ENCODE results near the gene FOS.
"Not testable (repeated sequence)": the region's sequence is repeated elsewhere in the genome, so short reads cannot be mapped to it uniquely, and the experiment has no call there.

FOS gene

DNA sequence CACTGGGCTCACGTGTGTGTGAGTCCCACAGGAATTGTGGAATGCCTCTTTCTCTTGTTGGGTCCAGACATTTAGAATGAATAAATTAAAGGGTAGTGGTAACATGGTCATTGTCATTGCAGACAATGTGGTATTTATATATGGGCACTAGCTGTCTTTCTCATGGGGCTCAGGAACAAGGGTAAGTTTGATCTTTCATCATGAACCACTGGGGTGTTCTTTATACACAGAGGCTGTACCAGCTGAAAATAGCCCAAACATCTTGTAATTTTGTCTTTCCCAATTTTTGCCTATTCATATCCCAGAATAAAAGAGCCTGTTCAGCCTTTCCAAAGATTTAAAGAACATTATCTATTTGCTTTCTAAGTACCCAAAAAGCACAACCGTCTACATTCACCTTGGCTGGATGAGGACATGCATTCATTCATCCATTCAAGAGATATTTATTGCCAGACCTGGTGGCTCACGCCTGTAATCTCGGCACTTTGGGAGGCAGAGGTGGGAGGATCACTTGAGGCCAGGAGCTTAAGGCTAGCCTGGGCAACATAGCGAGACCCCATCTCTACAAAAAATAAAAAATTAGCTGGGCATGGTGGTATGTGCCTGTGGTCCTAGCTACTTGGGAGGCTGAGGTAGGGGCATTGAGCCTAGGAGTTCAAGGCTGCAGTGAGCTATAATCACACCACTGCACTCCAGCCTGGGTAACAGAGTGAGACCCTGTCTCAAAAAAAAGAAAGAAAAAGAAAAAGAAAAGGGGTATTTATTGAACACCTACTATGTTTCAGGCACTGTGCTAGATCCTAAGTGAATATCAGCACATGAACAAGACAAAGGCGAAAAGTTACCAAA lies 4.4 kb upstream of the FOS start:
- no peak for DNase-seq (ENCODE audit: low read depth, low spot score)
- H3K4me3 ChIP-seq (ENCODE audit: low read length), result no peak overlapping the region

DNA sequence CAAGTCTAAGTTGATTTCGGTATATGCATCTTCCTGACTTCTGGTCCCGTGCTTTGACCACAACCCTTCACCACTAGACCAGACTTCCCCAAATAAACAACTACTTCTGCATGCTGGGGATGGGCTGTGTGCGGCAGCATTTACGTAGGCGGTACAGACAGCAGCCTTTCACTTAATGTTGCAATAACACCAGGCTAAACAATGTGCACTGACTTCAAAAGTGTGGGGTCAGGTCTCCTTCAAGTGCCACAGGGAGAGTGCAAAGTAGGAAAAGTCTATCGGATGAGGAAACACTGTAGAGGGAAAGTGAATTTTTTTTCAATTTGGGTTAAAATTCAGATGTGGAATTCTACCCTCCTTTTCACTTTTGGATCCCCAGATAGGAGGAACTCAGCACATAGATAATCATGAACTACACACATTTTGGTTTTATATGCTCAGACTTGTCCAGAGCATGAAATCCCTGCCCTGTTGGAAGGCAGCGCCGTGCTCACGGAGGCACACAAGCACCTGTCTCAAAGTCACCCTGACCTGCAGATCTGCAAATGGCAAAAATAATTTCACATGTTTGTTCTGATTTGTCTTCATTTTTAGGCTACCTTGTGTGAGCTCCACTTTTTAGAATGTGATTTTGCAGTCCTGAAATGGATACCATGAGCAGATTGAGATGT lies 3.6 kb upstream of the FOS start:
- no peak for DNase-seq (ENCODE audit: low read depth, low spot score)
- H3K4me3 ChIP-seq (ENCODE audit: low read length), result no peak overlapping the region

DNA sequence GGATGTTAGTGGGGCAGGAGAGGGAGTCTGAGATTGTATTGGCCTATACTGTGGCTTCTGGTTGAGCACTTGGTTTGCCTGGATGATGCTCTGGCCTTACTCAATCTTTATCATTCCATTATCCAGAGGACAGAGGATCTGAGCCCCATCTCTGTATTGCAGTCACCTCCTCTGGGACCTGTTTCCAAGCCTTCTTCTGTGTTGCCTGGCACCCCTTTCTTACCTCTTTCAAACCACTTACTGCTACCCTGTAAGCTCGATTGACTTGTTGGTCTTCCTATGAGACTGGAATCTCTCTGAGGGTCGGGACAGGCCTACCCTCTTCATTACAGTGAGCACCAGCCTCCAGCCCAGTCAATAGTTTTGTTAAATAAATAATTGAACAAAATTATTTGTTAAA lies 3.0 kb upstream of the FOS start:
- H3K4me3 ChIP-seq (ENCODE audit: low read length), result no peak overlapping the region
- DNase-seq (ENCODE audit: low read depth, low spot score), result no peak

DNA sequence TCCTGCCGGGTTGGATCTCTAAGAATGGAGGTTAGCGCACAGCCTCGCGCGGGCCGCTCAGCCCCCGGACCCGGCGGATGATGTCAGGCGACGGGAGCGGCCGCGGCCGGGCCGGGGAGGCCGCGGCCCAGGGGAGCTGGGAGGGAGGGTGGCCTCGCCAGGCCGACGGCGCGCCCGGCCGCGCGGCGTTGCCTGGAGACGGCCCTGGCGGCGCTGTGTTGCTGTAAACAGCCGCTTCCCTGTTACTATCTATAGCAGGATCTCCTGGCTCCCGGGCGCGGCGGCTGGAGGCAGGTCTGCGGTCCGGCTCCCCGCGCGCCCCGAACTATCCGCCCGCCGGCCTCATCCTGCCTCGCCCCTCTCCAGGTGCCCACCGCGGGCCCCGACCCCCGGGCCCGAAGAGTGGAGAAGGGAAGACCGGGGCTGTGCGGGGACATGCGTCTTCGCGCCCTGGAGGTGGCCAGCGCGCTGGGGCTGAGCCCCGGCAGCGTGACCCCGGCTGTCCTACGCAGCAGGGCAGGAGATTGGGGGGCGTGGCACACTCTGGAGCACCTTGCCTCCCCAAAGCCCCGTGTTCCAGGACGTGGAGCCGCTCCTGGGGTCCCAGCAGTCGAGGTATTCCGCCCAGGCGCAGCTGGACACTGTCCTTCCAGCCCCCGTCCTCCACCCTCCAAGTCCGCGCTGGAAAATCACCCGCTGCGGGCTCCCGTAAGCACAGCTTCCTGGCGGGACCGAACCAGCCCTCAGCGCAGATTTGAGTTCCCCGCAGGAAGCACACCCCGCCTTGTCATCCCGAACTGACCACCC lies 1.4 kb upstream of the FOS start:
- no peak for DNase-seq (ENCODE audit: low read depth, low spot score)
- peak overlapping the region; percentile 58 for H3K4me3 ChIP-seq (ENCODE audit: low read length)

DNA sequence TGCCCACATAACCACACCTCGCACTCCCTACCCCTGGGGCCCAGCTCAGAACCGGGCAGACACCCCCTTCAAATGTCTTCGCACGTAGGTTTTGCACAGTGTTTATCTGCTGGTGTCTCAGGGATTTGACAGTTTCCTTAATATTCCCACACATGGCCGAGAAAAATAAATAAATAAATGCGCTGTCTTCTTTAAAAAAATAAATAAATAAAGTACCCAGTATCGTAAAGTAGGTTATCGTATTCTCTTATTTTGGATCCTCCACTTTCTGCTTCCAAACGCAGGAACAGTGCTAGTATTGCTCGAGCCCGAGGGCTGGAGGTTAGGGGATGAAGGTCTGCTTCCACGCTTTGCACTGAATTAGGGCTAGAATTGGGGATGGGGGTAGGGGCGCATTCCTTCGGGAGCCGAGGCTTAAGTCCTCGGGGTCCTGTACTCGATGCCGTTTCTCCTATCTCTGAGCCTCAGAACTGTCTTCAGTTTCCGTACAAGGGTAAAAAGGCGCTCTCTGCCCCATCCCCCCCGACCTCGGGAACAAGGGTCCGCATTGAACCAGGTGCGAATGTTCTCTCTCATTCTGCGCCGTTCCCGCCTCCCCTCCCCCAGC lies 710 bp upstream of the FOS start:
- H3K4me3 ChIP-seq (ENCODE audit: low read length), result peak overlapping the region; percentile 58
- DNase-seq (ENCODE audit: low read depth, low spot score), result no peak

DNA sequence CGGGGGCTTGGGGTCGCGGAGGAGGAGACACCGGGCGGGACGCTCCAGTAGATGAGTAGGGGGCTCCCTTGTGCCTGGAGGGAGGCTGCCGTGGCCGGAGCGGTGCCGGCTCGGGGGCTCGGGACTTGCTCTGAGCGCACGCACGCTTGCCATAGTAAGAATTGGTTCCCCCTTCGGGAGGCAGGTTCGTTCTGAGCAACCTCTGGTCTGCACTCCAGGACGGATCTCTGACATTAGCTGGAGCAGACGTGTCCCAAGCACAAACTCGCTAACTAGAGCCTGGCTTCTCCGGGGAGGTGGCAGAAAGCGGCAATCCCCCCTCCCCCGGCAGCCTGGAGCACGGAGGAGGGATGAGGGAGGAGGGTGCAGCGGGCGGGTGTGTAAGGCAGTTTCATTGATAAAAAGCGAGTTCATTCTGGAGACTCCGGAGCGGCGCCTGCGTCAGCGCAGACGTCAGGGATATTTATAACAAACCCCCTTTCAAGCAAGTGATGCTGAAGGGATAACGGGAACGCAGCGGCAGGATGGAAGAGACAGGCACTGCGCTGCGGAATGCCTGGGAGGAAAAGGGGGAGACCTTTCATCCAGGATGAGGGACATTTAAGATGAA lies 630 bp downstream of the FOS start:
- no peak for DNase-seq (ENCODE audit: low read depth, low spot score)
- H3K4me3 ChIP-seq (ENCODE audit: low read length), result peak overlapping the region; percentile 58

DNA sequence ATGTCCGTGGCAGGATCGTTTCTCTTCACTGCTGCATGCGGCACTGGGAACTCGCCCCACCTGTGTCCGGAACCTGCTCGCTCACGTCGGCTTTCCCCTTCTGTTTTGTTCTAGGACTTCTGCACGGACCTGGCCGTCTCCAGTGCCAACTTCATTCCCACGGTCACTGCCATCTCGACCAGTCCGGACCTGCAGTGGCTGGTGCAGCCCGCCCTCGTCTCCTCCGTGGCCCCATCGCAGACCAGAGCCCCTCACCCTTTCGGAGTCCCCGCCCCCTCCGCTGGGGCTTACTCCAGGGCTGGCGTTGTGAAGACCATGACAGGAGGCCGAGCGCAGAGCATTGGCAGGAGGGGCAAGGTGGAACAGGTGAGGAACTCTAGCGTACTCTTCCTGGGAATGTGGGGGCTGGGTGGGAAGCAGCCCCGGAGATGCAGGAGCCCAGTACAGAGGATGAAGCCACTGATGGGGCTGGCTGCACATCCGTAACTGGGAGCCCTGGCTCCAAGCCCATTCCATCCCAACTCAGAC lies 1.2 kb downstream of the FOS start:
- H3K4me3 ChIP-seq (ENCODE audit: low read length), result no peak overlapping the region
- DNase-seq (ENCODE audit: low read depth, low spot score), result no peak

DNA sequence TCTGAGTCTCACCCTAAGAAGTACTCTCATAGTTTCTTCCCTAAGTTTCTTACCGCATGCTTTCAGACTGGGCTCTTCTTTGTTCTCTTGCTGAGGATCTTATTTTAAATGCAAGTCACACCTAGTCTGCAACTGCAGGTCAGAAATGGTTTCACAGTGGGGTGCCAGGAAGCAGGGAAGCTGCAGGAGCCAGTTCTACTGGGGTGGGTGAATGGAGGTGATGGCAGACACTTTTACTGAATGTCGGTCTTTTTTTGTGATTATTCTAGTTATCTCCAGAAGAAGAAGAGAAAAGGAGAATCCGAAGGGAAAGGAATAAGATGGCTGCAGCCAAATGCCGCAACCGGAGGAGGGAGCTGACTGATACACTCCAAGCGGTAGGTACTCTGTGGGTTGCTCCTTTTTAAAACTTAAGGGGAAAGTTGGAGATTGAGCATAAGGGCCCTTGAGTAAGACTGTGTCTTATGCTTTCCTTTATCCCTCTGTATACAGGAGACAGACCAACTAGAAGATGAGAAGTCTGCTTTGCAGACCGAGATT lies 1.7 kb downstream of the FOS start:
- no peak overlapping the region for H3K4me3 ChIP-seq (ENCODE audit: low read length)

DNA sequence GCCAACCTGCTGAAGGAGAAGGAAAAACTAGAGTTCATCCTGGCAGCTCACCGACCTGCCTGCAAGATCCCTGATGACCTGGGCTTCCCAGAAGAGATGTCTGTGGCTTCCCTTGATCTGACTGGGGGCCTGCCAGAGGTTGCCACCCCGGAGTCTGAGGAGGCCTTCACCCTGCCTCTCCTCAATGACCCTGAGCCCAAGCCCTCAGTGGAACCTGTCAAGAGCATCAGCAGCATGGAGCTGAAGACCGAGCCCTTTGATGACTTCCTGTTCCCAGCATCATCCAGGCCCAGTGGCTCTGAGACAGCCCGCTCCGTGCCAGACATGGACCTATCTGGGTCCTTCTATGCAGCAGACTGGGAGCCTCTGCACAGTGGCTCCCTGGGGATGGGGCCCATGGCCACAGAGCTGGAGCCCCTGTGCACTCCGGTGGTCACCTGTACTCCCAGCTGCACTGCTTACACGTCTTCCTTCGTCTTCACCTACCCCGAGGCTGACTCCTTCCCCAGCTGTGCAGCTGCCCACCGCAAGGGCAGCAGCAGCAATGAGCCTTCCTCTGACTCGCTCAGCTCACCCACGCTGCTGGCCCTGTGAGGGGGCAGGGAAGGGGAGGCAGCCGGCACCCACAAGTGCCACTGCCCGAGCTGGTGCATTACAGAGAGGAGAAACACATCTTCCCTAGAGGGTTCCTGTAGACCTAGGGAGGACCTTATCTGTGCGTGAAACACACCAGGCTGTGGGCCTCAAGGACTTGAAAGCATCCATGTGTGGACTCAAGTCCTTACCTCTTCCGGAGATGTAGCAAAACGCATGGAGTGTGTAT lies 2.4 kb downstream of the FOS start:
- no peak for DNase-seq (ENCODE audit: low read depth, low spot score)
- H3K4me3 ChIP-seq (ENCODE audit: low read length), result no peak overlapping the region

More for the DNA sequence above, 1.7 kb downstream of the FOS start:
- DNase-seq (ENCODE audit: low read depth, low spot score), result no peak

DNA sequence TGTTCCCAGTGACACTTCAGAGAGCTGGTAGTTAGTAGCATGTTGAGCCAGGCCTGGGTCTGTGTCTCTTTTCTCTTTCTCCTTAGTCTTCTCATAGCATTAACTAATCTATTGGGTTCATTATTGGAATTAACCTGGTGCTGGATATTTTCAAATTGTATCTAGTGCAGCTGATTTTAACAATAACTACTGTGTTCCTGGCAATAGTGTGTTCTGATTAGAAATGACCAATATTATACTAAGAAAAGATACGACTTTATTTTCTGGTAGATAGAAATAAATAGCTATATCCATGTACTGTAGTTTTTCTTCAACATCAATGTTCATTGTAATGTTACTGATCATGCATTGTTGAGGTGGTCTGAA lies 3.0 kb downstream of the FOS start:
- DNase-seq (ENCODE audit: low read depth, low spot score), result no peak
- no peak overlapping the region for H3K4me3 ChIP-seq (ENCODE audit: low read length)

GRCh38 chr14:75282170-75282554 lies 3.5 kb downstream of the FOS start:
- no peak for DNase-seq (ENCODE audit: low read depth, low spot score)

DNA sequence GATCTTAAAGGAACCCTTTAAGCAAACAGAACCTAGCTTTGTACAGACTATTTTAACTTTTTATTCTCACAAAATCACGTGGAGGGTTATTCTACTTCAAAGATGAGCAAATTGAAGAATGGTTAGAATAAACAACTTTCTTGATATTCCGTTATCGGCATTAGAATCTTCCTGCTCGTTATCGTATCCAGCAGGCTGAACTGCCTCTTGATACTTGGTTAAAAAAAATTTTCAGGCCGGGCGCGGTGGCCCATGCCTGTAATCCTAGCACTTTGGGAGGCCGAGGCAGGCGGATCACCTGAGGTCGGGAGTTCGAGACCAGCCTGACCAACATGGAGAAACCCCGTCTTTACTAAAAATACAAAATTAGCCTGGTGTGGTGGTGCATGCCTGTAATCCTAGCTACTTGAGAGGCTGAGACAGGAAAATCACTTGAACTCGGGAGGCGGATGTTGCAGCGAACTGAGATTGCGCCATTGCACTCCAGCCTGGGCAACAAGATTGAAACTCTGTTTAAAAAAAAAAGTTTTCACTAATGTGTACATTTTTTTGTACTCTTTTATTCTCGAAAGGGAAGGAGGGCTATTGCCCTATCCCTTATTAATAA lies 4.0 kb downstream of the FOS start:
- H3K4me3 ChIP-seq (ENCODE audit: low read length); DNase-seq (ENCODE audit: low read depth, low spot score): not testable (repeated sequence)

More at GRCh38 chr14:75282170-75282554, 3.5 kb downstream of the FOS start:
- H3K4me3 ChIP-seq (ENCODE audit: low read length), result no peak overlapping the region

DNA sequence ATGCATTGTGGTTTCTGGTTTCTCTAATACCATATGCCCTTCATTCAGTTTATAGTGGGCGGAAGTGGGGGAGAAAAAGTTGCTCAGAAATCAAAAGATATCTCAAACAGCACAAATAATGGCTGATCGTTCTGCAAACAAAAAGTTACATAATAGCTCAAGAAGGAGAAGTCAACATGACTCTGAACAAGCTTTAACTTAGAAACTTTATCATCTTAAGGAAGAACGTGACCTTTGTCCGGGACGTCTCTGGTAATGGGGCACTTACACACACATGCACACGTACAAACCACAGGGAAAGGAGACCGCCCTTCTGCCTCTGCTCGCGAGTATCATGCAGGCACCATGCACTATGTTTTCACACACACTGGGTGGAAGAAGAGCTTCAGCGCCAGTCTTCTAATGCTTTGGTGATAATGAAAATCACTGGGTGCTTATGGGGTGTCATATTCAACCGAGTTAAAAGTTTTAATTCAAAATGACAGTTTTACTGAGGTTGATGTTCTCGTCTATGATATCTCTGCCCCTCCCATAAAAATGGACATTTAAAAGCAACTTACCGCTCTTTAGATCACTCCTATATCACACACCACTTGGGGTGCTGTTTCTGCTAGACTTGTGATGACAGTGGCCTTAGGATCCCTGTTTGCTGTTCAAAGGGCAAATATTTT lies 4.7 kb downstream of the FOS start:
- no peak for DNase-seq (ENCODE audit: low read depth, low spot score)
- H3K4me3 ChIP-seq (ENCODE audit: low read length), result no peak overlapping the region

- no peak overlapping the region for H3K4me3 ChIP-seq (ENCODE audit: low read length)
- no peak for DNase-seq (ENCODE audit: low read depth, low spot score)
These were observed 5.4 kb downstream of the FOS start for GRCh38 chr14:75283833-75284563.

DNA sequence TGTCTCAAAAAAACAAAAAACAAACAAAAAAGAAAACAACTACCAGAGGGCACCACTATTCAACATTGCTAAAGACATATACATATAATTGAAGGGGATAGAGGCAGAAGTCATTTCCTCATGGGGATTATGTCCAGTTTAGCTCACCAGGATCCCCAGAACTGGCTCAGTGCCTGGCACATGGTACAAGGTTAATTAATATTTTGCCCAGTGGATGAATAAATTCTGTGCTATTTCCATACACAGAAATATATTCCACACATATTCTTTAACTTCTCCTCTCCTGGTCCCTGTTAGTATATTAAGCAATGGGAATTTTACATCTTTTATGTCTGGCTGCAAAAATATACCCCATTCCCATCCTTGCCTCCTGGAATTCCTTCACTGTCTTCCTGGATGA lies 6.7 kb downstream of the FOS start:
- H3K4me3 ChIP-seq (ENCODE audit: low read length), result no peak overlapping the region
- no peak for DNase-seq (ENCODE audit: low read depth, low spot score)

DNA sequence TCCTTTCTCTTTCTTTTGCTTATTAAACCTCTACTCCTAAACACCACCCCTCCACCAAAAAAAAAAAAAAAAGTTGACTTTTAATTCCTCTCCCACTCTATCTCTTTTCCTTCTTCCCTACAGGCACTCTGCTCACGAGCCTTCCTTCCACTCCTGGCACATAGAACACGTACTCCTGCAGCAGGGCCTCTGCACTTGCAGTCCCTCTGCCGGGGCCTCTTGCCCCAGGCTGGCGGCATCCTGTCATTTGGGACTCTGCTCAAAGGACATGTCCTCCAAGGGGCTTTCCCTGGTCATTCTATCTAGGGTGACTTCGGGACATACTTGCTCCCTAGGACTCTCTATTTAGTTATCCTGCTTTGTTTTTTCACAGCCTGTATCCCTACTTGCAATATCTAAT lies 7.7 kb downstream of the FOS start:
- DNase-seq (ENCODE audit: low read depth, low spot score), result no peak
- H3K4me3 ChIP-seq (ENCODE audit: low read length), result no peak overlapping the region
